ENCODE results near the gene MRPS11. TPM values are rescaled to one million over a fixed set of nuclear protein-coding genes. Genes with fewer than 3 reads are reported as not detected.

The MRPS11 gene
- total and polyA plus RNA-seq, 9 of the 15 experiments (the other 6 are each of a cell fraction or from before 2014, with no cell fraction given), result 28.3 to 83.2 (median 53.1) TPM

DNA sequence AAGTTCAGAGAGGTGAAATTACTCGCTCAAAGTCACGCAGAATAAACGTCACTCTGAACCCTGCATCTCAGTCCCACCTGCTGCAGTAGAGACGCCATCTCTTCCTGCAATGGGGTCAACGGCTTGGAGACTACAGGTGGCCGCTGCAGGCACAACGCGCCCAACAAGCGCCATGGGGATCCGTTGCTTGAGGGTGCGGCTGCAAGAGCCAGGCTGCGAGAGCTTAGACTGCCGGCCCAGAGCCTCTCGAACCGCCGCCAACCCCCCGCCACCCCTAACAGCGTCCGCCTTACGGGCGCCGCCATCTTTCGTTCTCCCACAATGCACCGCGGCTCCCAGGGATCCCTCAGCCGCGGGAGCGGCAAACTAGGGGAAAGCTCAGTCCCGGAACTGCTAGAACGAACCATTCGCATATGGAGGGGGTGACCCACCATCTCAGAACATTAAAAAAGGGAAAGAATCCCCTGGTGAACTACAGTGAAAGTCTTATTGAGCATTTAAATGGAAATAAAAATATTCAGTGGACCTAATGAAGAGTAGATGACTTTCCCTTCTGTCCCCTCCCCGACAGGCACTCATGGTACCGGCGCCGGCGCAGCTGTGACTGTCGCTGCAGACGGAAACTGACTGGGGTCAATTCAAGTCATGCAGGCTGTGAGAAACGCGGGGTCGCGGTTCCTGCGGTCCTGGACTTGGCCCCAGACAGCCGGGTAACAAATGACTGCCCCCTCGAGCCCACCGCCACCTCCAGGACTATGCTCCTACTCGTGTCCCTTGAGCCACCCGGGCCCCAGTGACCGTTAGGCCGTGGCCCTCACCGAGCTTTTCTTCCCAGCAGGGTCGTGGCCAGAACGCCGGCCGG, at the start of gene MRPS11, which contains the start of gene MRPL46 (continued):
- TF ChIP-seq ZNF280A (IDR thresholded peaks at IDR 0.05; ENCODE audit: low read depth, partially characterized antibody), result no peak
- TF ChIP-seq FOSL1 (tag; conservative IDR thresholded peaks at IDR 0.05), result peak; percentile 27; the same call in 1 of the 2 replicates
- TF ChIP-seq, protein P1, sequence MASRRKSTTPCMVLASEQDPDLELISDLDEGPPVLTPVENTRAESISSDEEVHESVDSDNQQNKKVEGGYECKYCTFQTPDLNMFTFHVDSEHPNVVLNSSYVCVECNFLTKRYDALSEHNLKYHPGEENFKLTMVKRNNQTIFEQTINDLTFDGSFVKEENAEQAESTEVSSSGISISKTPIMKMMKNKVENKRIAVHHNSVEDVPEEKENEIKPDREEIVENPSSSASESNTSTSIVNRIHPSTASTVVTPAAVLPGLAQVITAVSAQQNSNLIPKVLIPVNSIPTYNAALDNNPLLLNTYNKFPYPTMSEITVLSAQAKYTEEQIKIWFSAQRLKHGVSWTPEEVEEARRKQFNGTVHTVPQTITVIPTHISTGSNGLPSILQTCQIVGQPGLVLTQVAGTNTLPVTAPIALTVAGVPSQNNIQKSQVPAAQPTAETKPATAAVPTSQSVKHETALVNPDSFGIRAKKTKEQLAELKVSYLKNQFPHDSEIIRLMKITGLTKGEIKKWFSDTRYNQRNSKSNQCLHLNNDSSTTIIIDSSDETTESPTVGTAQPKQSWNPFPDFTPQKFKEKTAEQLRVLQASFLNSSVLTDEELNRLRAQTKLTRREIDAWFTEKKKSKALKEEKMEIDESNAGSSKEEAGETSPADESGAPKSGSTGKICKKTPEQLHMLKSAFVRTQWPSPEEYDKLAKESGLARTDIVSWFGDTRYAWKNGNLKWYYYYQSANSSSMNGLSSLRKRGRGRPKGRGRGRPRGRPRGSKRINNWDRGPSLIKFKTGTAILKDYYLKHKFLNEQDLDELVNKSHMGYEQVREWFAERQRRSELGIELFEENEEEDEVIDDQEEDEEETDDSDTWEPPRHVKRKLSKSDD (conservative IDR thresholded peaks at IDR 0.05; ENCODE audit: low read length), result peak; percentile 90
- 0 out of 2 replicates have a peak, but pooled peaks have one; percentile 18 for TF ChIP-seq ZNF830 (CRISPR knock-in tag; IDR thresholded peaks at IDR 0.05)
- TF ChIP-seq CBX3 (IDR thresholded peaks at IDR 0.05; ENCODE audit: borderline replicate concordance in 1 of 2, low read length in 2 of 2), result peak in 1 of 2 experiments; percentile 26; a peak in 1 of 3 replicates
- TF ChIP-seq ZNF197 (CRISPR knock-in tag; IDR thresholded peaks at IDR 0.05; ENCODE audit: low read depth), result 0 out of 2 replicates have a peak, but pooled peaks have one; percentile 26
- TF ChIP-seq TGIF2 (CRISPR knock-in tag; IDR thresholded peaks at IDR 0.05), result peak; percentile 60; the same call in 1 of the 2 replicates
- TF ChIP-seq ZBTB2 (IDR thresholded peaks at IDR 0.05), result no peak
- TF ChIP-seq SIN3B (IDR thresholded peaks at IDR 0.05; ENCODE audit: low read depth), result peak; percentile 98
- TF ChIP-seq HDAC2 (IDR thresholded peaks at IDR 0.05), result peak; percentile 80
- peak; percentile 66 for TF ChIP-seq ETV1 (tag; conservative IDR thresholded peaks at IDR 0.05; ENCODE audit: low read depth)
- TF ChIP-seq THRA (IDR thresholded peaks at IDR 0.05), result no peak
- TF ChIP-seq E2F3 (CRISPR knock-in tag; IDR thresholded peaks at IDR 0.05), result 0 out of 2 replicates have a peak, but pooled peaks have one; percentile 13
- TF ChIP-seq, protein P2, sequence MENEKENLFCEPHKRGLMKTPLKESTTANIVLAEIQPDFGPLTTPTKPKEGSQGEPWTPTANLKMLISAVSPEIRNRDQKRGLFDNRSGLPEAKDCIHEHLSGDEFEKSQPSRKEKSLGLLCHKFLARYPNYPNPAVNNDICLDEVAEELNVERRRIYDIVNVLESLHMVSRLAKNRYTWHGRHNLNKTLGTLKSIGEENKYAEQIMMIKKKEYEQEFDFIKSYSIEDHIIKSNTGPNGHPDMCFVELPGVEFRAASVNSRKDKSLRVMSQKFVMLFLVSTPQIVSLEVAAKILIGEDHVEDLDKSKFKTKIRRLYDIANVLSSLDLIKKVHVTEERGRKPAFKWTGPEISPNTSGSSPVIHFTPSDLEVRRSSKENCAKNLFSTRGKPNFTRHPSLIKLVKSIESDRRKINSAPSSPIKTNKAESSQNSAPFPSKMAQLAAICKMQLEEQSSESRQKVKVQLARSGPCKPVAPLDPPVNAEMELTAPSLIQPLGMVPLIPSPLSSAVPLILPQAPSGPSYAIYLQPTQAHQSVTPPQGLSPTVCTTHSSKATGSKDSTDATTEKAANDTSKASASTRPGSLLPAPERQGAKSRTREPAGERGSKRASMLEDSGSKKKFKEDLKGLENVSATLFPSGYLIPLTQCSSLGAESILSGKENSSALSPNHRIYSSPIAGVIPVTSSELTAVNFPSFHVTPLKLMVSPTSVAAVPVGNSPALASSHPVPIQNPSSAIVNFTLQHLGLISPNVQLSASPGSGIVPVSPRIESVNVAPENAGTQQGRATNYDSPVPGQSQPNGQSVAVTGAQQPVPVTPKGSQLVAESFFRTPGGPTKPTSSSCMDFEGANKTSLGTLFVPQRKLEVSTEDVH (IDR thresholded peaks at IDR 0.05; ENCODE audit: low read depth, partially characterized antibody), result no peak
- no peak for TF ChIP-seq NFYB (IDR thresholded peaks at IDR 0.05; ENCODE audit: extremely low read depth, insufficient read length)
- peak in 1 of 2 experiments; percentile 23; a peak in 2 of 4 replicates for TF ChIP-seq SIX5 (IDR thresholded peaks at IDR 0.05; ENCODE audit: borderline replicate concordance in 1 of 2, insufficient read depth in 1 of 2, low read depth in 1 of 2, low read length in 2 of 2)

Data from K562 (cell line).